Neural cell (in vitro differentiated cells): Measurements from ENCODE around the gene HSPA4L.

Experiments
- CTCF ChIP-seq: fragments of 450-650 bp; IDR thresholded peaks from 2 replicates; pipeline ENCODE4 v1.5.1; 2014; ENCODE audit warnings: antibody characterized with exemption, mild to moderate bottlenecking, moderate library complexity; ENCODE audit not compliant: poor library complexity, severe bottlenecking
- EP300 ChIP-seq: fragments of 450-650 bp; conservative IDR thresholded peaks from 2 replicates; pipeline ENCODE4 v1.6.1; 2014; ENCODE audit warnings: antibody characterized with exemption, mild to moderate bottlenecking, moderate library complexity; ENCODE audit not compliant: poor library complexity, severe bottlenecking
- EZH2 ChIP-seq: fragments of 200-600, 300-800 bp; shearing (Covaris generic), sonication (generic); IDR thresholded peaks from 2 replicates; pipeline ENCODE4 v1.6.1; 2014; ENCODE audit warnings: antibody characterized with exemption, low read length, borderline replicate concordance, mild to moderate bottlenecking; ENCODE audit not compliant: insufficient read depth, poor library complexity, severe bottlenecking
- MXI1 ChIP-seq: fragments of 450-650 bp; conservative IDR thresholded peaks from 2 replicates; pipeline ENCODE4 v1.6.1; 2014; ENCODE audit warnings: antibody characterized with exemption, mild to moderate bottlenecking; ENCODE audit not compliant: poor library complexity, severe bottlenecking
- POLR2AphosphoS5 ChIP-seq: IDR thresholded peaks from 2 replicates; pipeline ENCODE4 v1.6.1; 2012
- RAD21 ChIP-seq: fragments of 450-650 bp; conservative IDR thresholded peaks from 2 replicates; pipeline ENCODE4 v1.6.1; 2014; ENCODE audit warnings: antibody characterized with exemption, mild to moderate bottlenecking, moderate library complexity
- SMC3 ChIP-seq: fragments of 450-650 bp; conservative IDR thresholded peaks from 2 replicates; pipeline ENCODE4 v1.6.1; 2014; ENCODE audit warnings: antibody characterized with exemption, mild to moderate bottlenecking, moderate library complexity; ENCODE audit not compliant: poor library complexity
- TAF1 ChIP-seq: IDR thresholded peaks from 2 replicates; pipeline ENCODE4 v1.6.1; 2012; ENCODE audit warnings: low read depth
- TF ChIP-seq, protein P1 (sequence below): IDR thresholded peaks from 2 replicates; pipeline ENCODE4 v1.6.1; 2012; ENCODE audit warnings: borderline replicate concordance

GRCh38 chr4:127775843-127776242 is 6.3 kb upstream of the HSPA4L start:
- TF ChIP-seq EP300 (no peak), CTCF (no peak), POLR2AphosphoS5 (no peak), SMC3 (no peak), RAD21 (no peak), MXI1 (no peak), EZH2 (no peak), TAF1 (no peak)
- TF ChIP-seq, protein P1, sequence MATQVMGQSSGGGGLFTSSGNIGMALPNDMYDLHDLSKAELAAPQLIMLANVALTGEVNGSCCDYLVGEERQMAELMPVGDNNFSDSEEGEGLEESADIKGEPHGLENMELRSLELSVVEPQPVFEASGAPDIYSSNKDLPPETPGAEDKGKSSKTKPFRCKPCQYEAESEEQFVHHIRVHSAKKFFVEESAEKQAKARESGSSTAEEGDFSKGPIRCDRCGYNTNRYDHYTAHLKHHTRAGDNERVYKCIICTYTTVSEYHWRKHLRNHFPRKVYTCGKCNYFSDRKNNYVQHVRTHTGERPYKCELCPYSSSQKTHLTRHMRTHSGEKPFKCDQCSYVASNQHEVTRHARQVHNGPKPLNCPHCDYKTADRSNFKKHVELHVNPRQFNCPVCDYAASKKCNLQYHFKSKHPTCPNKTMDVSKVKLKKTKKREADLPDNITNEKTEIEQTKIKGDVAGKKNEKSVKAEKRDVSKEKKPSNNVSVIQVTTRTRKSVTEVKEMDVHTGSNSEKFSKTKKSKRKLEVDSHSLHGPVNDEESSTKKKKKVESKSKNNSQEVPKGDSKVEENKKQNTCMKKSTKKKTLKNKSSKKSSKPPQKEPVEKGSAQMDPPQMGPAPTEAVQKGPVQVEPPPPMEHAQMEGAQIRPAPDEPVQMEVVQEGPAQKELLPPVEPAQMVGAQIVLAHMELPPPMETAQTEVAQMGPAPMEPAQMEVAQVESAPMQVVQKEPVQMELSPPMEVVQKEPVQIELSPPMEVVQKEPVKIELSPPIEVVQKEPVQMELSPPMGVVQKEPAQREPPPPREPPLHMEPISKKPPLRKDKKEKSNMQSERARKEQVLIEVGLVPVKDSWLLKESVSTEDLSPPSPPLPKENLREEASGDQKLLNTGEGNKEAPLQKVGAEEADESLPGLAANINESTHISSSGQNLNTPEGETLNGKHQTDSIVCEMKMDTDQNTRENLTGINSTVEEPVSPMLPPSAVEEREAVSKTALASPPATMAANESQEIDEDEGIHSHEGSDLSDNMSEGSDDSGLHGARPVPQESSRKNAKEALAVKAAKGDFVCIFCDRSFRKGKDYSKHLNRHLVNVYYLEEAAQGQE = no peak
